Adrenal gland (tissue), 12 donors: ENCODE measurements around the gene PRKN. TPM values are rescaled to one million over a fixed set of nuclear protein-coding genes. Genes with fewer than 3 reads are reported as not detected.

ENCODE experiments used
- DNase-seq, 7 donors: peaks; one replicate each; pipeline ENCODE4 v3.0.0-alpha.2; 2019 to 2020
- H3K27ac ChIP-seq, 5 donors: fragments of 200-600 bp; sonication (generic) in 4 of 5; 1 replicate in 3 of 5; 2 replicates in 2 of 5; pipeline versions ENCODE4 v1.5.1 to v1.8.0; 2016 to 2020; ENCODE audit warnings: mild to moderate bottlenecking in 1 of 5
- H3K27me3 ChIP-seq: fragments of 200-600 bp; 2 replicates; pipeline ENCODE4 v1.8.0; 2021
- H3K36me3 ChIP-seq, 2 donors: fragments of 200-600 bp; replicated peaks in 1 of 2; 1 replicate in 1 of 2; 2 replicates in 1 of 2; pipeline versions ENCODE4 v1.5.1 to v1.8.0; 2018 to 2022
- H3K4me1 ChIP-seq, 2 donors: fragments of 200-600 bp; replicated peaks in 1 of 2; 1 replicate in 1 of 2; 2 replicates in 1 of 2; pipeline versions ENCODE4 v1.5.1 to v1.8.0; 2018 to 2021
- H3K4me3 ChIP-seq, 4 donors: fragments of 200-600 bp; sonication (generic) in 3 of 4; one replicate each; pipeline ENCODE4 v1.5.1; 2016 to 2018
- H3K9me3 ChIP-seq, 3 donors: fragments of 200-600 bp; sonication (generic) in 1 of 3; replicated peaks in 1 of 3; 1 replicate in 2 of 3; 2 replicates in 1 of 3; pipeline versions ENCODE4 v1.5.1 to v1.8.0; 2016 to 2021
- POLR2A ChIP-seq, 2 donors: fragments of 450-650 bp; IDR thresholded peaks; one replicate each; pipeline ENCODE4 v1.6.1; 2017; ENCODE audit warnings: antibody characterized with exemption in 2 of 2, mild to moderate bottlenecking in 2 of 2, moderate library complexity in 1 of 2
- WGBS, 4 donors: extraction: QIAGEN DNeasy Blood & Tissue Kit in 2 of 4; methylation state at CpG; one replicate each; pipeline versions ENCODE4 v1.1.5 to v1.1.7; 2013 to 2017; 5-methylcytosine and 5-hydroxymethylcytosine counted together
- intact Hi-C, 2 donors: fragments of 100-400 bp; cut with DNase I; formaldehyde crosslinking; loops; one replicate each; pipeline versions ENCODE4 v1.14.1 to v1.15.0; 2022 to 2023
- polyA plus RNA-seq, 3 donors: library from polyadenylated mRNA; stranded (reverse); fragments of 200-250 nt in 2 of 3; fragments of 350-450 nt in 1 of 3; fragmentation: Illumina TruSeq in 1 of 3; extraction: RNeasy Lipid Tissue Mini Kit (QIAGEN cat#74804) in 1 of 3; gene quantifications; one replicate each; pipeline ENCODE4 v1.2.3, GENCODE V29; 2013 to 2014
- total RNA-seq, 9 donors: library from RNA; depleted of rRNA in 4 of 9; stranded (reverse); fragments of >200 nt in 4 of 9; fragments of 120-200 nt in 1 of 9; fragmentation: NEBNext Ultra II Directional in 1 of 9; extraction: Animal tissue kit (Norgen Biotek cat#: 25700) in 1 of 9; gene quantifications; one replicate each; pipeline versions ENCODE4 v1.1.0 to v1.2.4, GENCODE V29; 2013 to 2023
- TF ChIP-seq, protein P1 (sequence below), 6 experiments: fragments of 450-650 bp in 4 of 6; fragments of 200-600 bp in 2 of 6; sonication (generic) in 1 of 6; IDR thresholded peaks; 1 replicate in 5 of 6; 2 replicates in 1 of 6; pipeline versions ENCODE4 v1.5.1 to v1.8.0; 2016 to 2021; ENCODE audit warnings: antibody characterized with exemption in 6 of 6, mild to moderate bottlenecking in 2 of 6, moderate library complexity in 1 of 6
- donor health status: healthy with polysubstance abuse.
- donor health status: Bipolar disorder and iron deficiency.
- donor health status: DM: yes; HTN: yes; CAD: no.
- donor health status: DM: no; HTN: no; CAD: no.
- donor health status: DM: no; HTN: no; CAD: no.
- donor health status: DM: yes; HTN: yes; CAD: no.

Gene PRKN
- total and polyA plus RNA-seq, 12 donors = 1.9 to 159 (median 13.3) TPM

- Histone ChIP-seq H3K36me3 (no peaks in the 10 kb centered on the region), H3K4me3 (no peak overlapping the region), H3K27me3 (no peaks in the 10 kb centered on the region), H3K4me1 (no peaks in the 10 kb centered on the region), H3K27ac (no peak overlapping the region), H3K9me3 (no peaks in the 10 kb centered on the region)
- intact Hi-C loops = no loop called here
- 77 to 82% (median 80%) methylated on average over 13 of the region's 13 CpGs for WGBS, 4 donors
- TF ChIP-seq, protein P1, sequence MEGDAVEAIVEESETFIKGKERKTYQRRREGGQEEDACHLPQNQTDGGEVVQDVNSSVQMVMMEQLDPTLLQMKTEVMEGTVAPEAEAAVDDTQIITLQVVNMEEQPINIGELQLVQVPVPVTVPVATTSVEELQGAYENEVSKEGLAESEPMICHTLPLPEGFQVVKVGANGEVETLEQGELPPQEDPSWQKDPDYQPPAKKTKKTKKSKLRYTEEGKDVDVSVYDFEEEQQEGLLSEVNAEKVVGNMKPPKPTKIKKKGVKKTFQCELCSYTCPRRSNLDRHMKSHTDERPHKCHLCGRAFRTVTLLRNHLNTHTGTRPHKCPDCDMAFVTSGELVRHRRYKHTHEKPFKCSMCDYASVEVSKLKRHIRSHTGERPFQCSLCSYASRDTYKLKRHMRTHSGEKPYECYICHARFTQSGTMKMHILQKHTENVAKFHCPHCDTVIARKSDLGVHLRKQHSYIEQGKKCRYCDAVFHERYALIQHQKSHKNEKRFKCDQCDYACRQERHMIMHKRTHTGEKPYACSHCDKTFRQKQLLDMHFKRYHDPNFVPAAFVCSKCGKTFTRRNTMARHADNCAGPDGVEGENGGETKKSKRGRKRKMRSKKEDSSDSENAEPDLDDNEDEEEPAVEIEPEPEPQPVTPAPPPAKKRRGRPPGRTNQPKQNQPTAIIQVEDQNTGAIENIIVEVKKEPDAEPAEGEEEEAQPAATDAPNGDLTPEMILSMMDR (IDR thresholded peaks at IDR 0.05) = no peak
- TF ChIP-seq POLR2A (IDR thresholded peaks at IDR 0.05) = no peak
- DNase-seq = no peak
Observed at GRCh38 chr6:161493576-161494118, 1233.9 kb downstream of the PRKN start.

GRCh38 chr6:161489626-161490306 lies 1237.8 kb downstream of the PRKN start:
- 84 to 97% (median 90%) methylated on average over 4 to 5 of the region's 5 CpGs for WGBS, 4 donors
- H3K4me3 ChIP-seq = no peak overlapping the region
- DNase-seq = no peak
- TF ChIP-seq, protein P1 (IDR thresholded peaks at IDR 0.05) = no peak
- no peak for TF ChIP-seq POLR2A (IDR thresholded peaks at IDR 0.05)
- H3K27me3 ChIP-seq = no peaks in the 10 kb centered on the region
- no peak overlapping the region for H3K27ac ChIP-seq
- H3K36me3 ChIP-seq = no peaks in the 10 kb centered on the region
- peaks cover 0 to 7% of the 10 kb centered on the region in 2 donors for H3K4me1 ChIP-seq
- intact Hi-C loops = no loop called here
- H3K9me3 ChIP-seq = no peaks in the 10 kb centered on the region

DNA sequence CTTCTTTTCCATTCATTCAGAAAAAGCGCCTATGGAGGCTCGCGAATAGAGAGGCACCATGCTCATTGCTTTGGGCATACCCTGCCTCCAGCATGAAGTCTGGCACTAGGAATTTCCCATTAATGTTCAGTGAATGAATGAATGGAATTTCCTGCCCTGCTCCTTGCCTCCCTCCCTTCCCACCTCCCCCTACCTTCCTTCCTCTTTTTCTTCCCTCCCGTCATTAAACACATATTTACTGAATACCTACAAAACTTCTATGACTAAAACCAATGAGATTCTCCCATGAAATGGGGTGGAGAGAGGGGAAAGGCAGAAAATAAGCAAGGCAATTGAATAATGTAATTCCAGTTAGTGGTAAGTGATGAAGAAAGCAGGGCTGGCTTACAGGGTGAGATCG lies 1239.9 kb downstream of the PRKN start:
- no peak overlapping the region for H3K4me3 ChIP-seq
- H3K27me3 ChIP-seq = no peaks in the 10 kb centered on the region
- H3K9me3 ChIP-seq = no peaks in the 10 kb centered on the region
- no peaks in the 10 kb centered on the region for H3K36me3 ChIP-seq
- 91 to 92% (median 91%) methylated on average over 5 of the region's 5 CpGs for WGBS, 4 donors
- TF ChIP-seq, protein P1 (IDR thresholded peaks at IDR 0.05) = no peak
- TF ChIP-seq POLR2A (IDR thresholded peaks at IDR 0.05) = no peak
- DNase-seq = no peak
- H3K4me1 ChIP-seq = peaks cover 0 to 7% of the 10 kb centered on the region in 2 donors
- intact Hi-C loops = no loop called here
- no peak overlapping the region for H3K27ac ChIP-seq

DNA sequence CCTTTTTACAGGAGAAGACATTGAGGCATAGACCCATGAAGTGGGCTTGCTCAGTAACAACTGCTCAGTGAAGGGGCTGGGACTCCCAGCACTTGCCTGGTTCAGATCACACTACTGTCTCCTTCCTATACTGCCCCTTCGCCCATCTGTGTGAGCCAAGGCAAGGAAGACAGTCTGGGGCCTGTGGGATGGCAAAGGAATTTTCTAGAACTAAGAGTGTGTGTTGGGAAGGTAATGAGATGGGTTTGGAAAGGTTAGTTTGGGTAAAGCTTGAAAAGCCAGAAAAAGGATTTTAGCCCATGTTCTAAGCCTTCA lies 1240.4 kb downstream of the PRKN start:
- H3K36me3 ChIP-seq = no peaks in the 10 kb centered on the region
- TF ChIP-seq, protein P1 (IDR thresholded peaks at IDR 0.05) = no peak
- no peak for TF ChIP-seq POLR2A (IDR thresholded peaks at IDR 0.05)
- WGBS, 4 donors = 88 to 100% (median 98%) methylated on average over 1 of the region's 1 CpG
- H3K9me3 ChIP-seq = no peaks in the 10 kb centered on the region
- intact Hi-C loops = no loop called here
- no peaks in the 10 kb centered on the region for H3K27me3 ChIP-seq
- no peak overlapping the region for H3K4me3 ChIP-seq
- no peak for DNase-seq
- peaks cover 0 to 7% of the 10 kb centered on the region in 2 donors for H3K4me1 ChIP-seq
- no peak overlapping the region for H3K27ac ChIP-seq
